Caco-2 (cell line): ENCODE results near the gene CDH12. TPM values are rescaled to one million over a fixed set of nuclear protein-coding genes. Genes with fewer than 3 reads are reported as not detected.

ENCODE experiments used
- BruUV-seq: library from RNA; stranded (reverse); fragments of 400-500 nt; replicated peaks from 2 replicates; lab custom pipeline; 2021; lab: Mats Ljungman, UMichigan
- CTCF ChIA-PET: fragments of 300-600 bp; sonication (Branson Sonifier 250); formaldehyde crosslinking; loops from one replicate; lab custom pipeline; 2022; ENCODE audit warnings: antibody characterized with exemption; lab: Charles Lee
- POLR2A ChIA-PET: fragments of 300-600 bp; sonication (Branson Sonifier 250); formaldehyde crosslinking; loops from one replicate; lab custom pipeline; 2022; ENCODE audit warnings: antibody characterized with exemption; lab: Charles Lee
- DNase-seq, 2 experiments: peaks; one replicate each; pipeline versions ENCODE4 v3.0.0 to v3.0.0-alpha.2; 2020 to 2022
- H3K27me3 ChIP-seq: replicated peaks from 2 replicates; pipeline ENCODE4 v1.6.0; 2011; ENCODE audit warnings: low read length; ENCODE audit not compliant: control insufficient read depth, insufficient read depth
- H3K36me3 ChIP-seq: 2 replicates; pipeline ENCODE4 v1.5.1; 2011; ENCODE audit warnings: low read length; ENCODE audit not compliant: control insufficient read depth, insufficient read depth
- H3K4me1 ChIP-seq: fragments of 250-450 bp; sonication (Bioruptor Pico); 2 replicates; pipeline ENCODE4 v1.5.1; 2020; ENCODE audit warnings: mild to moderate bottlenecking
- H3K4me3 ChIP-seq: 2 replicates; pipeline ENCODE4 v1.5.1; 2011; ENCODE audit warnings: low read depth, mild to moderate bottlenecking, control low read depth, low read length
- H3K9me3 ChIP-seq: fragments of 250-450 bp; sonication (Bioruptor Pico); 2 replicates; pipeline ENCODE4 v1.5.1; 2020; ENCODE audit warnings: mild to moderate bottlenecking, moderate library complexity
- H3K27ac Mint-ChIP-seq: one replicate; pipeline ENCODE4 v1.8.0; 2022; ENCODE audit warnings: mixed read lengths; ENCODE audit not compliant: unreplicated experiment
- H3K27me3 Mint-ChIP-seq: one replicate; pipeline ENCODE4 v1.8.0; 2022; ENCODE audit warnings: mixed read lengths; ENCODE audit not compliant: insufficient read depth, unreplicated experiment
- H3K36me3 Mint-ChIP-seq: one replicate; pipeline ENCODE4 v1.8.0; 2022; ENCODE audit warnings: mild to moderate bottlenecking, mixed read lengths; ENCODE audit not compliant: insufficient read depth, unreplicated experiment
- H3K4me1 Mint-ChIP-seq: one replicate; pipeline ENCODE4 v1.8.0; 2022; ENCODE audit warnings: low read depth, mixed read lengths; ENCODE audit not compliant: unreplicated experiment
- H3K4me3 Mint-ChIP-seq: one replicate; pipeline ENCODE4 v1.8.0; 2022; ENCODE audit warnings: mild to moderate bottlenecking, moderate library complexity, mixed read lengths; ENCODE audit not compliant: unreplicated experiment
- H3K9me3 Mint-ChIP-seq: one replicate; pipeline ENCODE4 v1.8.0; 2022; ENCODE audit warnings: mixed read lengths; ENCODE audit not compliant: unreplicated experiment
- CTCF ChIP-seq, 2 experiments: fragments of 200-600 bp in 1 of 2; IDR thresholded peaks; 1 replicate in 1 of 2; 2 replicates in 1 of 2; pipeline versions ENCODE4 v1.5.1 to v1.8.0; 2011 to 2022; ENCODE audit warnings: antibody characterized with exemption in 1 of 2, control low read depth in 1 of 2, inconsistent platforms in 1 of 2, low read depth in 1 of 2, low read length in 1 of 2, mild to moderate bottlenecking in 1 of 2, moderate library complexity in 1 of 2; ENCODE audit not compliant: insufficient read depth in 1 of 2, severe bottlenecking in 1 of 2, unreplicated experiment in 1 of 2
- intact Hi-C: fragments of 100-400 bp; cut with micrococcal nuclease; formaldehyde crosslinking; loops from one replicate; pipeline ENCODE4 v1.10.0; 2022; ENCODE audit not compliant: unreplicated experiment
- total RNA-seq: library from RNA; stranded (reverse); gene quantifications from 2 replicates; pipeline ENCODE4 v1.2.3, GENCODE V29; 2022

The CDH12 gene
- total RNA-seq, 1 experiment from 2014 or later: not detected

GRCh38 chr5:22432905-22433304, 420.2 kb downstream of the CDH12 start:
- Mint-ChIP-seq H3K4me1 (no peaks in the 10 kb centered on the region), H3K36me3 (no peaks in the 10 kb centered on the region), H3K27ac (no peak overlapping the region), H3K9me3 (no peaks in the 10 kb centered on the region), H3K27me3 (no peaks in the 10 kb centered on the region), H3K4me3 (no peak overlapping the region)
- ChIA-PET CTCF (no interaction called here), POLR2A (no interaction called here)
- no peaks in the 10 kb centered on the region for H3K9me3 ChIP-seq
- intact Hi-C loops: no loop called here
- no TSS peak for BruUV-seq
- no peaks in the 10 kb centered on the region for H3K36me3 ChIP-seq
- no peaks in the 10 kb centered on the region for H3K4me1 ChIP-seq
- no peaks in the 10 kb centered on the region for H3K27me3 ChIP-seq
- H3K4me3 ChIP-seq: no peak overlapping the region
- TF ChIP-seq CTCF (IDR thresholded peaks at IDR 0.05; ENCODE audit: insufficient read depth in 1 of 2, low read depth in 1 of 2, low read length in 1 of 2, severe bottlenecking in 1 of 2, unreplicated experiment in 1 of 2): no peak
- DNase-seq: no peak

GRCh38 chr5:22431840-22432239, 421.3 kb downstream of the CDH12 start:
- intact Hi-C loops: no loop called here
- no TSS peak for BruUV-seq
- H3K36me3 Mint-ChIP-seq: no peaks in the 10 kb centered on the region

GRCh38 chr5:22431406-22431805, 421.7 kb downstream of the CDH12 start:
- ChIA-PET CTCF (no interaction called here), POLR2A (no interaction called here)
- H3K9me3 ChIP-seq: no peaks in the 10 kb centered on the region
- no peaks in the 10 kb centered on the region for H3K36me3 Mint-ChIP-seq
- intact Hi-C loops: no loop called here
- no peaks in the 10 kb centered on the region for H3K4me1 ChIP-seq
- H3K27me3 Mint-ChIP-seq: peaks cover 3% of the 10 kb centered on the region
- DNase-seq: no peak
- H3K9me3 Mint-ChIP-seq: no peaks in the 10 kb centered on the region
- H3K36me3 ChIP-seq: no peaks in the 10 kb centered on the region
- no peak overlapping the region for H3K4me3 ChIP-seq
- no TSS peak for BruUV-seq
- no peaks in the 10 kb centered on the region for H3K27me3 ChIP-seq
- H3K27ac Mint-ChIP-seq: no peak overlapping the region
- no peaks in the 10 kb centered on the region for H3K4me1 Mint-ChIP-seq
- TF ChIP-seq CTCF (IDR thresholded peaks at IDR 0.05; ENCODE audit: insufficient read depth in 1 of 2, low read depth in 1 of 2, low read length in 1 of 2, severe bottlenecking in 1 of 2, unreplicated experiment in 1 of 2): no peak
- no peak overlapping the region for H3K4me3 Mint-ChIP-seq

More at GRCh38 chr5:22431840-22432239, 421.3 kb downstream of the CDH12 start:
- POLR2A ChIA-PET: no interaction called here
- H3K27me3 Mint-ChIP-seq: peaks cover 2% of the 10 kb centered on the region
- no peak for DNase-seq
- no peaks in the 10 kb centered on the region for H3K9me3 Mint-ChIP-seq
- Histone ChIP-seq H3K4me1 (no peaks in the 10 kb centered on the region), H3K27me3 (no peaks in the 10 kb centered on the region), H3K36me3 (no peaks in the 10 kb centered on the region), H3K4me3 (no peak overlapping the region), H3K9me3 (no peaks in the 10 kb centered on the region)
- H3K4me1 Mint-ChIP-seq: no peaks in the 10 kb centered on the region
- H3K27ac Mint-ChIP-seq: no peak overlapping the region
- no peak overlapping the region for H3K4me3 Mint-ChIP-seq
- no peak for TF ChIP-seq CTCF (IDR thresholded peaks at IDR 0.05; ENCODE audit: insufficient read depth in 1 of 2, low read depth in 1 of 2, low read length in 1 of 2, severe bottlenecking in 1 of 2, unreplicated experiment in 1 of 2)
- CTCF ChIA-PET: no interaction called here
